Measurements from ENCODE around the gene TCTN3. TPM values are rescaled to one million over a fixed set of nuclear protein-coding genes. Genes with fewer than 3 reads are reported as not detected.
"Not testable (repeated sequence)": the region's sequence is repeated elsewhere in the genome, so short reads cannot be mapped to it uniquely, and the experiment has no call there.

Gene TCTN3
- total RNA-seq, 1 donor from 2014 or later: 39.7 TPM

DNA sequence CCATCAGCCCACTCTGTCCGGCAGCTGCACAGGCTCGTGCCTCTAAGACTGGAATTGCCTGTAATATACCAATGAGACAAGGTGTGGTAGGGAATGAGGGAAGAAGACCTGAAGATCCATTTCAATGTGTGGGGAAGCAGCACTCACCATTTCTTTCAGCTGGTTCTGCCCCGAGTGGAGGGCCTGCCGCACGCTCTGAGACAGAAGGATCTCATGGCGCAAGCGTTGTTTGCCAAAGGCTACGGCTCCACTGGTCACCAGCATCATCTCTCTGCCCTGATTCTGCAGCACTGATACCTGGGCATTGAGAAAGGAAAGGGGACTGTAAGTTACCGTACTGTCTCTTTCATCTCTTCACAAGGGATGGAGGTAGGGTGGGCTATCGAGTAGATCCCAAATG, 56.6 kb downstream of the TCTN3 start:
- DNase-seq (ENCODE audit: low read depth in 2 of 2): no peak

DNA sequence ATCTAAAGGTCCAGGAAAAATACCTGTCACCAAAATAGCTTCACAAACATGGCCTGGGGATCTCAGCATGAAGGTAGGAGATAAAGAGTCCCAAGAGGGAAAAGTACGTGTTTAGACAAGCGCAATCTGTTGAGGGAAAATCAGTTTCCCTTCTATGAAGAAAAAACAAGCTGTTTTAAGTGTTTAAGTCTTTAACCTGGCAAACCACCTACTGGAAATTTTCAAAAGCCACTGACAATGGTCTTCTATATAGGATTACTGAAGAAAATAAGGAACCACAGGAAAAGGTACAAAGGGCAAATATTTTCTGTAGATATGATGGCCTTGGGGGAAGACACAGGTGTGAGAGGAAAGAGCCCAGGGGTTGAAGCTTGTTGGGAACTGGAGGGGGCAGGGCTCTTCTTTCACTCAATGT, 58.4 kb downstream of the TCTN3 start:
- DNase-seq (ENCODE audit: low read depth in 2 of 2): no peak

DNA sequence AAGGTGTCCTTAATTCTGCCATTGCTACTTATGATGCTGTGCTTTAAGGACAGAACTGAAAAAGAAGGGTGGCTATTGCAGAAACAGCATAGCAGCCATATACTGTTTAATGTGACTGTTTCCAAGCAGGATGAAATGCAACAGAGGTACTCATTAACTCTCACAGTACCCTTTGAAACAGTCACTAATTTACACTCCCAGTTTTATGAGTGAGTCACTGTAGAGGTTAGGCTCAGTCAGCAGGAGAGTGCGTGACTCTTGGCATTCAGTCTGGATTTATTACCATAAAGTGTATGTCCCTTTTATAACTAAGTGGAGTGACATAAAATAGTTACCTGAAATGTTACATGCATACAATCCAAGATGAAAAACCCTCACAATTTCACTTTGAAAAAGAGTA, 64.9 kb downstream of the TCTN3 start:
- DNase-seq (ENCODE audit: low read depth in 2 of 2): no peak

DNA sequence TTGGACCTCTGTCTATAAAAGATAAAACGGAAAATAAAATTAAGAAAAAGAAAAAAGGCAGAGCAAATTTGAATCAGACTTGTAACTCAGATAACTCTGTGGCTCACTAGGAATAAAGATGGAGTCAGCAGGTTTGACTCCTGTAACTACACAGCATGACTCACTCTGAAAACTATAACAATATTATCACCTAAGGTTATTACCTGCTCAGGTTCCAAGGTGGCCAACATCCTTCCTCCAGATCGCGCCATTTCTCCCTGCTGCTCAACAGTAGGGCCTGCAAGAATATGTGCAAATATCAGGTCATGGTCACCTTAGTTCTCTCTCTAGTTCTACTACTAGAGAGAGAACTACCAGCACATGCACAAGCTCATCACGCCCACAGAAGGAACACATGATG, 67.2 kb downstream of the TCTN3 start:
- no peak for DNase-seq (ENCODE audit: low read depth in 2 of 2)

DNA sequence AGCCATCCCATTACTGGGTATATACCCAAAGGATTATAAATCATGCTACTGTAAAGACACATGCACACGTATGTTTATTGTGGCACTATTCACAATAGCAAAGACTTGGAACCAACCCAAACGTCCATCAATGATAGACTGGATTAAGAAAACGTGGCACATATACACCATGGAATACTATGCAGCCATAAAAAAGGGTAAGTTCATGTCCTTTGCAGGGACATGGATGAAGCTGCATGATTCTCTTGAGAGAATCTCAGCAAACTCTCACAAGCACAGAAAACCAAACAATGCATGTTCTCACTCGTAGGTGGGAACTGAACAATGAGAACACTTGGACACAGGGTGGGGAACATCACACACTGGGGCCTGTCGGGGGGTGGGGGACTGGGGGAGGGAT, 73.3 kb downstream of the TCTN3 start:
- DNase-seq (ENCODE audit: low read depth in 2 of 2): not testable (repeated sequence)

DNA sequence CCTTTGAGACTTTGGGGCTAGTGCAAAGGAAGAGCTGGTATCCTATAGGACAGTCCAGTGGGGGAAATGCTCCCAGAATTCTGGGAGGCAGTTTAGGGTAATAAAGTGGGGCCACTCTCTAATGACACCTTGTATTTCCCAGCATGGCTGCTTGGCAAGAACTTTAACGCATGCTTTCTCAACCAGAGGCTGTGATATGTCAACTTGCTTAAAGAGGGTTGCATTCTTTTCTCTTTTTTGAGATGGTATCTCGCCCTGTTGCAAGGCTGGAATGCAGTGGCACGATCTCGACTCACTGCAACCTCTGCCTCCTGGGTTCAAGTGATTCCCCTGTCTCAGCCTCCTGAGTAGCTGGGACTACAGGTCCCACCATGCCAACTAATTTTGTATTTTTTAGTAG, 75.6 kb downstream of the TCTN3 start:
- no peak for DNase-seq (ENCODE audit: low read depth in 2 of 2)

DNA sequence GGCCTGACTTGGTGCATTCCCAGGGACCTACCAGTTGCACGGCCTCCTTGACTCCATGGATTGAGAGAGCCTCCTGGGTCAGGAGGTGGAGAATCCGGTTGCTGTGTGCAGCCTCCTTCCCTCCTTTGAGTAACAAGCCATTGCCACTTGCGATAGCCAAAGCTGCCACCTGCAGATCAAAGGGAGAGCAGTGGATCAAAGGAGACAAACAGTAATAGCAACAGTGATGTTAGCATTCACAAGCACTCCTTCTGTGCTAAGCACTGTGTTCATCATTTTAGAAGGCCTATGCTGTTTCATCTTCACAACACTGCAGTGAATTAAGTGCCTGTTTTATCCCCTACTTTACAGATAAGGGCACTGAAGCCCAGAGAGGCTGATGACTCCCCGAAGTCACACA, 77.3 kb downstream of the TCTN3 start:
- DNase-seq (ENCODE audit: low read depth in 2 of 2): no peak

Other genes starting within 250 kb of the TCTN3 start
- gene SORBS1, start 132.6 kb downstream of the TCTN3 start, total RNA-seq: 0.77 and 2.4 TPM in 2 replicates
- 70.2 and 75.9 TPM in 2 replicates for gene ALDH18A1, start 37.2 kb downstream of the TCTN3 start, total RNA-seq
- gene ENTPD1, start 62.2 kb upstream of the TCTN3 start, total RNA-seq: 5.3 and 6.2 TPM in 2 replicates
- gene CC2D2B, start 214.0 kb upstream of the TCTN3 start, total RNA-seq: 0.13 TPM in 2 replicates